GM18507 (cell line): Measurements from ENCODE around the gene PRPF8.

Source experiments
- DNase-seq: peaks from one replicate; pipeline ENCODE4 v3.0.0; 2011; ENCODE audit warnings: low read depth; ENCODE audit not compliant: insufficient read length; ENCODE audit errors: extremely low spot score
- FAIRE-seq: peaks from 2 replicates; lab custom pipeline; 2011; peaks lifted over from hg19 to GRCh38; lab: Jason Lieb, UNC

The PRPF8 gene

GRCh38 chr17:1606352-1606985, 78.2 kb downstream of the PRPF8 start:
- no peak for DNase-seq
- FAIRE-seq, result peak; percentile 49

GRCh38 chr17:1605681-1606351, 78.9 kb downstream of the PRPF8 start:
- FAIRE-seq (no peak), DNase-seq (no peak)

GRCh38 chr17:1604831-1605528, 79.7 kb downstream of the PRPF8 start:
- FAIRE-seq (no peak), DNase-seq (no peak)

GRCh38 chr17:1601571-1601970, 83.1 kb downstream of the PRPF8 start:
- no peak for FAIRE-seq

More at GRCh38 chr17:1601571-1601970, 83.1 kb downstream of the PRPF8 start:
- no peak for DNase-seq
